Measurements from ENCODE around the gene C2orf72.

C2orf72 gene

DNA sequence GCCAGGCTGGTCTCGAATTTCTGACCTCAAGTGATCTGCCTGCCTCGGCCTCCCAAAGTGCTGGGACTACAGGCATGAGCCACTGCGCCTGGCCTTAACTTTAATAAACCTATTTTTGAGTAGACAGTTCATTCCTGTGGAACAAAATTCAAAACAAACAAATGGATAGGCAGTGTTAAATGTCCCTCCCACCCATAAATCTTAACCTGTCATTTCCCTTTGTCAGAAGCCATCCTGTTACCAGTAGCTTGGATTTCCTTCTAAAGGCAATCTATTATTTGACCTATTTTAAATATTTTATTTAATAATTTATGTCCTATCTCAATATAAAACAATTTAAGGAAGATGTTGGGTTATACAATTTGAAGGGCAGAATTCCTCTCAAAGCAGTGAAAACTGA is 6.6 kb upstream of the C2orf72 start:
- no peak for DNase-seq
- TF ChIP-seq, protein P1, sequence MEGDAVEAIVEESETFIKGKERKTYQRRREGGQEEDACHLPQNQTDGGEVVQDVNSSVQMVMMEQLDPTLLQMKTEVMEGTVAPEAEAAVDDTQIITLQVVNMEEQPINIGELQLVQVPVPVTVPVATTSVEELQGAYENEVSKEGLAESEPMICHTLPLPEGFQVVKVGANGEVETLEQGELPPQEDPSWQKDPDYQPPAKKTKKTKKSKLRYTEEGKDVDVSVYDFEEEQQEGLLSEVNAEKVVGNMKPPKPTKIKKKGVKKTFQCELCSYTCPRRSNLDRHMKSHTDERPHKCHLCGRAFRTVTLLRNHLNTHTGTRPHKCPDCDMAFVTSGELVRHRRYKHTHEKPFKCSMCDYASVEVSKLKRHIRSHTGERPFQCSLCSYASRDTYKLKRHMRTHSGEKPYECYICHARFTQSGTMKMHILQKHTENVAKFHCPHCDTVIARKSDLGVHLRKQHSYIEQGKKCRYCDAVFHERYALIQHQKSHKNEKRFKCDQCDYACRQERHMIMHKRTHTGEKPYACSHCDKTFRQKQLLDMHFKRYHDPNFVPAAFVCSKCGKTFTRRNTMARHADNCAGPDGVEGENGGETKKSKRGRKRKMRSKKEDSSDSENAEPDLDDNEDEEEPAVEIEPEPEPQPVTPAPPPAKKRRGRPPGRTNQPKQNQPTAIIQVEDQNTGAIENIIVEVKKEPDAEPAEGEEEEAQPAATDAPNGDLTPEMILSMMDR (IDR thresholded peaks at IDR 0.05; ENCODE audit: low read depth, low read length, missing control alignments), result no peak
- in situ Hi-C loops (cut with HindIII; ENCODE audit: low pct_ligation_motif_present, low sequenced_read_pairs), result no loop called here
- H3K4me3 ChIP-seq (ENCODE audit: low read depth, low read length), result no peak overlapping the region
- H3K27ac ChIP-seq, result no peak overlapping the region
- no peaks in the 10 kb centered on the region for H3K36me3 ChIP-seq (replicated peaks)
- H3K27me3 ChIP-seq (replicated peaks), result peaks cover 8% of the 10 kb centered on the region

DNA sequence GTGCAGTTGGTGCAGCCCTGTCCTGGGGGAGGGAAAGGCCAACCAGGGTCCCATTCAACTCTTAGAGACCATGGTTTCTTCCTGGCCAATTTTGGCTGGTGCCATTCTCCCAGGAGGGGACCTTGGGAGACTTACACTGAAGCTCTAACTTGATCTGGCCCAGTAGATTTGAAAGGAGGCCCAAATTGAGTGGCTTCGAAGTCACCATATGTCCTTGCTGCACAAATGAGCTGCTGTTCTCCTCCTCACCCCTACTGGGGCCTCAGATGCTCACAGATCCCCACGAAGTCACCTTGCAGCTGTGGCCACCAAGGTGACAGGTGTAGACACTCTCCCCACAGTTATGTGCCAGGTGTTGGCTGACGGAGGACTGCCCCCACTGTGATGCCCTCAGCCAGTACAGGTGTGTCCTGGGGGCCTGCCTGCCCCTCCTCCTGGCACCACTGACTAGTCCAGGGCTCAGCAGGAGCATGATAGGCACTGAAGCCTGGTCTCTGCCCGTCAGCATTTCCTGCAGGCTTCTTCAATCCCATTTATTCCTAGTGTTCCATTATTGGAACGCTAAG is 4.7 kb upstream of the C2orf72 start:
- H3K27me3 ChIP-seq (replicated peaks), result peaks cover 23% of the 10 kb centered on the region
- TF ChIP-seq, protein P1 (IDR thresholded peaks at IDR 0.05; ENCODE audit: low read depth, low read length, missing control alignments), result no peak
- H3K4me3 ChIP-seq (ENCODE audit: low read depth, low read length), result no peak overlapping the region
- in situ Hi-C loops (cut with HindIII; ENCODE audit: low pct_ligation_motif_present, low sequenced_read_pairs), result no loop called here
- H3K36me3 ChIP-seq (replicated peaks), result no peaks in the 10 kb centered on the region
- no peak for DNase-seq
- H3K27ac ChIP-seq, result no peak overlapping the region

DNA sequence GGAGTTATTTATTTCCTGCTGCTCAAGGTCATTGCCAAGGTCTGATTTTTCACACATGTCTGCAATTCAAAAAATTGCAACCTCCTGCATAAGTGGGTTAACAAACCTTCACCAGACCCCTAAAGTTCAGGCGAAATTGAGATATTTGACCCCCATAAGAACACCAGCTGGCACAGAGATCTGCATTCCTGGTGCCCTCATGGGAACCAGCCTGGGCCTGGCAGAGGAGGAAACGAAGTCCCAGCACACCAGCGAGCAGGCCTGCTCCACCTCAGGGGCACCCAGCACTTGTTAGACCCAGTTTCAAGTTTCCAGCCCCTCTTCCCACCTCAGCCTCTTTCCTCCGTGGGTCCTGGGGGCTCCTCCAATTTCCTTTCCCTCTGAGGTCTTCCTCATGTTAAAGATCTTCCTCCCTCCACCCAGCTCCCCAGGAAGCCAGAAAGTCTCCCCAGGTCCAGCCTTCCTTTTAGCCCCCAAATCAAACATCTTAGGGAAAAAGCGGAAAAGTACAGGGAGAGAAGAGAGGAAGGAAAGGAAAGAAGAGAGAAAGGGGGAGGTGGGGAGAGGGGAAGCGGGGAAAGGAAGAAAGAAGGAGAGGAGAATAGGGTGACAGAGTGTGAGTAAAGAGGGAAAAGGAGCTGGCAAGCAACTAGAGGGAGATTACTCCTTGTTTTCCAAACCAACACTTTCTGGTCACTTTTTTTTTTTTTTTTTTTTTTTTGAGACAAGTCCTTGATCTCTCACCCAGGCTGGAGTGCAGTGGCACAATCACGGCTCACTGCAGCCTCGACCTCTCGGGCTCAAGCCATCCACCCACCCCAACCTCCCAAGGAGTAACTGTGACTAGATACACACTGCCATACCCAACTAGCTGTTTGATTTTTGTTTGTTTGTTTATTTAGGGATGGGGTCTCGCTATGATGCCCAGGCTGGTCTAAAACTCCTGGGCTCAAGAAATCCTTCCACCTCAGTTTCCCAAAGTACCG is 3.9 kb upstream of the C2orf72 start:
- TF ChIP-seq, protein P1 (IDR thresholded peaks at IDR 0.05; ENCODE audit: low read depth, low read length, missing control alignments), result no peak
- in situ Hi-C loops (cut with HindIII; ENCODE audit: low pct_ligation_motif_present, low sequenced_read_pairs), result no loop called here

DNA sequence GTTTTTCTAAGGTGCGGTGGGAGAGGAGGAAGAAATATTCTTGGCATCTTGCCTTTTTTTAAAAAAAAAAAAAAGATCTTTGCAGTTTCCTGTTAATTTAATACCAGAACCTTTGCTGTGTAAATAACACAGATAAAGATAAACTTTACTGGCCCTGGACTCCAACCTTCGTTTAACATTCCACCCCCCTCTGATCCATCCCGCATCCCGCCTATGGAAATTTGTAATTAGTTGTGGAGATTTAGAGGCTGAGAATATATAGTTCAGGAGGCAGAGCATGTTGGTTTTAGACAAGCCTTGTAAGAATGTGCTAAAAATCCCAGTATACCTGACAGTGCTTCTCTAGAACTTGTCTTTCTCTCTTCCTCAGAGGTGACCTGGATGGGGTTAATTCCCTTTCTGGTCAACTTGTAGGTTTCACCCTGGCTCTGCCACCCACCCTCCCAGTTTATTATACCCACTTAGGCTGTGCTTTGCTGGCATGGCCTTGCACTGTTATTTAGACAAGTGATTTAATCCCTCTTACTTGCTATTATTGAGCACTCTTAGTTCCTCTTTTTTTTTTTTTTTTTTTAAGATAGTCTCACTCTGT is 2.9 kb upstream of the C2orf72 start:
- no peak overlapping the region for H3K4me3 ChIP-seq (ENCODE audit: low read depth, low read length)
- DNase-seq, result no peak
- TF ChIP-seq, protein P1 (IDR thresholded peaks at IDR 0.05; ENCODE audit: low read depth, low read length, missing control alignments), result no peak
- no peak overlapping the region for H3K27ac ChIP-seq
- peaks cover 34% of the 10 kb centered on the region for H3K27me3 ChIP-seq (replicated peaks)
- no peaks in the 10 kb centered on the region for H3K36me3 ChIP-seq (replicated peaks)
- in situ Hi-C loops (cut with HindIII; ENCODE audit: low pct_ligation_motif_present, low sequenced_read_pairs), result no loop called here

More for the DNA sequence above, 3.9 kb upstream of the C2orf72 start:
- Histone ChIP-seq H3K27me3 (replicated peaks) (peaks cover 27% of the 10 kb centered on the region), H3K36me3 (replicated peaks) (no peaks in the 10 kb centered on the region), H3K4me3 (ENCODE audit: low read depth, low read length) (no peak overlapping the region), H3K27ac (no peak overlapping the region)
- DNase-seq, result no peak

DNA sequence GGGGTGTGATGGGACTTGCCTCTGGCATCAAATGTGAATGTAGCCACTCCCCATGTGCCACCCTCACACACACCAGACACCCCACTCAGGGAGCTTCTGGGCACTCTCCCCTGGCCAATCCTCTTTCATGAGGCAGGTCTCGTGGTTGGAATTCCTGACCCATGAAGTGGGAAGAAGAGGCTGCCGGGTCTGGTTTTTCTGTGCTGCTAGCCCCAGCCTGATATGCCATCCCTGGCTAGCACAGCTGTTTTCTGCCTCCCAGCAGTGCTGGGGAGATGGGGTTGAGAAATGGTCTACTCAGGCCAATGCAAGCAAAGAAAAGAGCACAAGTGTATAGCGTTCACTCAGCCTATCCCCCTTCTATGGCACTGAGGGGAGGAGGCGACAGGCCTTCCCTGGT is 1.2 kb upstream of the C2orf72 start:
- H3K27me3 ChIP-seq (replicated peaks), result peaks cover 42% of the 10 kb centered on the region
- in situ Hi-C loops (cut with HindIII; ENCODE audit: low pct_ligation_motif_present, low sequenced_read_pairs), result no loop called here
- no peaks in the 10 kb centered on the region for H3K36me3 ChIP-seq (replicated peaks)
- no peak overlapping the region for H3K27ac ChIP-seq
- no peak for DNase-seq
- H3K4me3 ChIP-seq (ENCODE audit: low read depth, low read length), result no peak overlapping the region
- TF ChIP-seq, protein P1 (IDR thresholded peaks at IDR 0.05; ENCODE audit: low read depth, low read length, missing control alignments), result no peak

Data from brain microvascular endothelial cell (primary cell).